NCI-H1694 treated with DMSO at 0.1 percent for 48 hours (cell line): ENCODE results near the gene TRAPPC4.
"Not testable (repeated sequence)": the region's sequence is repeated elsewhere in the genome, so short reads cannot be mapped to it uniquely, and the experiment has no call there.

Experiments
- DNase-seq: peaks from one replicate; lab custom pipeline; 2025; lab: John Stamatoyannopoulos, UW

Gene TRAPPC4

GRCh38 chr11:119034813-119035212 lies 16.2 kb downstream of the TRAPPC4 start:
- DNase-seq = no peak

GRCh38 chr11:119038884-119039283 lies 20.3 kb downstream of the TRAPPC4 start:
- no peak for DNase-seq

- not testable (repeated sequence) for DNase-seq
These were observed 20.9 kb downstream of the TRAPPC4 start for GRCh38 chr11:119039471-119039870.

GRCh38 chr11:119041821-119042514 lies 23.4 kb downstream of the TRAPPC4 start:
- no peak for DNase-seq

- DNase-seq = no peak
These were observed 24.4 kb downstream of the TRAPPC4 start for GRCh38 chr11:119042927-119043326.

GRCh38 chr11:119044708-119045107 lies 26.1 kb downstream of the TRAPPC4 start:
- no peak for DNase-seq

GRCh38 chr11:119046489-119046888 lies 27.9 kb downstream of the TRAPPC4 start:
- no peak for DNase-seq

- no peak for DNase-seq
These were observed 28.6 kb downstream of the TRAPPC4 start for GRCh38 chr11:119047205-119047604.

- DNase-seq = no peak
These were observed 30.1 kb downstream of the TRAPPC4 start for GRCh38 chr11:119048644-119049043.

- no peak for DNase-seq
These were observed 30.5 kb downstream of the TRAPPC4 start for GRCh38 chr11:119049081-119049480.

- DNase-seq = no peak
These were observed 33.0 kb downstream of the TRAPPC4 start for GRCh38 chr11:119051440-119052162.

- no peak for DNase-seq
These were observed 33.7 kb downstream of the TRAPPC4 start for GRCh38 chr11:119052163-119052814.

- no peak for DNase-seq
These were observed 35.9 kb downstream of the TRAPPC4 start for GRCh38 chr11:119054418-119054817.

- no peak for DNase-seq
These were observed 37.3 kb downstream of the TRAPPC4 start for GRCh38 chr11:119055901-119056300.

- DNase-seq = no peak
These were observed 37.9 kb downstream of the TRAPPC4 start for GRCh38 chr11:119056421-119056999.

GRCh38 chr11:119057000-119057769 lies 38.6 kb downstream of the TRAPPC4 start, which contains the start of gene HYOU1:
Gene HYOU1 (minus strand): TSS chr11:119057205. CDS start chr11:119056160, 1,045 bp downstream.
- DNase-seq = peak; percentile 44

GRCh38 chr11:119059128-119059527 lies 40.6 kb downstream of the TRAPPC4 start:
- DNase-seq = not testable (repeated sequence)

GRCh38 chr11:119061256-119061655 lies 42.7 kb downstream of the TRAPPC4 start:
- no peak for DNase-seq

- DNase-seq = no peak
These were observed 44.2 kb downstream of the TRAPPC4 start for GRCh38 chr11:119062779-119063178.

GRCh38 chr11:119065369-119065768 lies 46.8 kb downstream of the TRAPPC4 start:
- no peak for DNase-seq

GRCh38 chr11:119067371-119068222 lies 49.0 kb downstream of the TRAPPC4 start, which contains the start of gene VPS11:
Gene VPS11 (plus strand): TSS chr11:119067818. CDS start chr11:119067824, 6 bp downstream.
- DNase-seq = peak; percentile 43
